ENCODE measurements around the gene CYP3A5.

CYP3A5 gene

GRCh38 chr7:99629643-99630042 is 50.2 kb downstream of the CYP3A5 start:
- Histone ChIP-seq H3K4me1 (ENCODE audit: control insufficient read depth, insufficient read depth, low read length) (peaks cover 11% of the 10 kb centered on the region), H3K27me3 (ENCODE audit: control insufficient read depth, insufficient read depth, low read length) (no peaks in the 10 kb centered on the region), H3K9me3 (ENCODE audit: control insufficient read depth, insufficient read depth, low read length) (no peaks in the 10 kb centered on the region), H3K36me3 (ENCODE audit: control insufficient read depth, insufficient read depth, low read length) (peaks cover 29% of the 10 kb centered on the region), H3K9ac (ENCODE audit: low read depth, low read length) (no peak overlapping the region), H3K4me3 (ENCODE audit: low read depth, low read length) (no peak overlapping the region)

GRCh38 chr7:99628471-99629465 is 51.0 kb downstream of the CYP3A5 start:
- Histone ChIP-seq H3K9ac (ENCODE audit: low read depth, low read length) (no peak overlapping the region), H3K36me3 (ENCODE audit: control insufficient read depth, insufficient read depth, low read length) (peaks cover 38% of the 10 kb centered on the region)

GRCh38 chr7:99627513-99627912 is 52.3 kb downstream of the CYP3A5 start:
- Histone ChIP-seq H3K9ac (ENCODE audit: low read depth, low read length) (no peak overlapping the region), H3K4me1 (ENCODE audit: control insufficient read depth, insufficient read depth, low read length) (peaks cover 11% of the 10 kb centered on the region), H3K4me3 (ENCODE audit: low read depth, low read length) (no peak overlapping the region), H3K27me3 (ENCODE audit: control insufficient read depth, insufficient read depth, low read length) (no peaks in the 10 kb centered on the region), H3K9me3 (ENCODE audit: control insufficient read depth, insufficient read depth, low read length) (no peaks in the 10 kb centered on the region), H3K36me3 (ENCODE audit: control insufficient read depth, insufficient read depth, low read length) (peaks cover 47% of the 10 kb centered on the region)

More at GRCh38 chr7:99628471-99629465, 51.0 kb downstream of the CYP3A5 start:
- Histone ChIP-seq H3K27me3 (ENCODE audit: control insufficient read depth, insufficient read depth, low read length) (no peaks in the 10 kb centered on the region), H3K4me3 (ENCODE audit: low read depth, low read length) (no peak overlapping the region), H3K9me3 (ENCODE audit: control insufficient read depth, insufficient read depth, low read length) (no peaks in the 10 kb centered on the region), H3K4me1 (ENCODE audit: control insufficient read depth, insufficient read depth, low read length) (peaks cover 11% of the 10 kb centered on the region)

GRCh38 chr7:99626661-99627060 is 53.1 kb downstream of the CYP3A5 start:
- Histone ChIP-seq H3K9ac (ENCODE audit: low read depth, low read length) (no peak overlapping the region), H3K9me3 (ENCODE audit: control insufficient read depth, insufficient read depth, low read length) (no peaks in the 10 kb centered on the region), H3K27me3 (ENCODE audit: control insufficient read depth, insufficient read depth, low read length) (no peaks in the 10 kb centered on the region), H3K4me1 (ENCODE audit: control insufficient read depth, insufficient read depth, low read length) (peaks cover 11% of the 10 kb centered on the region), H3K4me3 (ENCODE audit: low read depth, low read length) (no peak overlapping the region), H3K36me3 (ENCODE audit: control insufficient read depth, insufficient read depth, low read length) (peaks cover 53% of the 10 kb centered on the region)

GRCh38 chr7:99625961-99626360 is 53.8 kb downstream of the CYP3A5 start:
- no peaks in the 10 kb centered on the region for H3K27me3 ChIP-seq (ENCODE audit: control insufficient read depth, insufficient read depth, low read length)
- H3K4me3 ChIP-seq (ENCODE audit: low read depth, low read length) = no peak overlapping the region
- no peak overlapping the region for H3K9ac ChIP-seq (ENCODE audit: low read depth, low read length)
- H3K9me3 ChIP-seq (ENCODE audit: control insufficient read depth, insufficient read depth, low read length) = no peaks in the 10 kb centered on the region
- peaks cover 58% of the 10 kb centered on the region for H3K36me3 ChIP-seq (ENCODE audit: control insufficient read depth, insufficient read depth, low read length)
- H3K4me1 ChIP-seq (ENCODE audit: control insufficient read depth, insufficient read depth, low read length) = peaks cover 4% of the 10 kb centered on the region

GRCh38 chr7:99625321-99625720 is 54.5 kb downstream of the CYP3A5 start:
- Histone ChIP-seq H3K4me3 (ENCODE audit: low read depth, low read length) (no peak overlapping the region), H3K4me1 (ENCODE audit: control insufficient read depth, insufficient read depth, low read length) (peaks cover 4% of the 10 kb centered on the region), H3K9ac (ENCODE audit: low read depth, low read length) (no peak overlapping the region), H3K27me3 (ENCODE audit: control insufficient read depth, insufficient read depth, low read length) (no peaks in the 10 kb centered on the region), H3K9me3 (ENCODE audit: control insufficient read depth, insufficient read depth, low read length) (no peaks in the 10 kb centered on the region), H3K36me3 (ENCODE audit: control insufficient read depth, insufficient read depth, low read length) (peaks cover 62% of the 10 kb centered on the region)

DNA sequence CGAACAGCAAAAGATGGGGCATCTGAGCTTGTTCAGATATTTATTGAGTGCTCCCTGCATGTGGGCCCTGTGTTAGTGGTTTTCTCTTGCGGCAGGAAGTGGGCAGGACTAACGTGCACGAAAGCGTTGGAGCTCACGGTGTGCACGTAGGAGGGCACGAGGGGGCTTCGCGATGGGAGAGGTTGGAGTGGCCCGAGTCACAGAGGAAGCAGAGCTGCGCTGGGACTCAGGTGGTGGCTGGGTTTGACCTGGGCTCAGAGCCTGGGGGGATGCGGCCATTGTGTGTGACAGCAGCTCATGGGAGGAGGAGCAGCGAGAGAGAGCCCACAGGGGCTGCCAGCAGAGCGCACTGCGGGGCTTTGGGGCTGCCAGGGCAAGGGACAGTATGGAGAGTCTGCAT is 55.3 kb downstream of the CYP3A5 start:
- Histone ChIP-seq H3K4me1 (ENCODE audit: control insufficient read depth, insufficient read depth, low read length) (peaks cover 4% of the 10 kb centered on the region), H3K27me3 (ENCODE audit: control insufficient read depth, insufficient read depth, low read length) (no peaks in the 10 kb centered on the region), H3K36me3 (ENCODE audit: control insufficient read depth, insufficient read depth, low read length) (peaks cover 62% of the 10 kb centered on the region)

GRCh38 chr7:99623702-99624447 is 55.9 kb downstream of the CYP3A5 start:
- H3K9me3 ChIP-seq (ENCODE audit: control insufficient read depth, insufficient read depth, low read length) = no peaks in the 10 kb centered on the region
- H3K9ac ChIP-seq (ENCODE audit: low read depth, low read length) = no peak overlapping the region
- no peak overlapping the region for H3K4me3 ChIP-seq (ENCODE audit: low read depth, low read length)
- H3K36me3 ChIP-seq (ENCODE audit: control insufficient read depth, insufficient read depth, low read length) = peaks cover 65% of the 10 kb centered on the region
- H3K27me3 ChIP-seq (ENCODE audit: control insufficient read depth, insufficient read depth, low read length) = no peaks in the 10 kb centered on the region
- H3K4me1 ChIP-seq (ENCODE audit: control insufficient read depth, insufficient read depth, low read length) = peaks cover 4% of the 10 kb centered on the region

More for the DNA sequence above, 55.3 kb downstream of the CYP3A5 start:
- H3K4me3 ChIP-seq (ENCODE audit: low read depth, low read length) = no peak overlapping the region
- H3K9ac ChIP-seq (ENCODE audit: low read depth, low read length) = no peak overlapping the region
- H3K9me3 ChIP-seq (ENCODE audit: control insufficient read depth, insufficient read depth, low read length) = no peaks in the 10 kb centered on the region

DNA sequence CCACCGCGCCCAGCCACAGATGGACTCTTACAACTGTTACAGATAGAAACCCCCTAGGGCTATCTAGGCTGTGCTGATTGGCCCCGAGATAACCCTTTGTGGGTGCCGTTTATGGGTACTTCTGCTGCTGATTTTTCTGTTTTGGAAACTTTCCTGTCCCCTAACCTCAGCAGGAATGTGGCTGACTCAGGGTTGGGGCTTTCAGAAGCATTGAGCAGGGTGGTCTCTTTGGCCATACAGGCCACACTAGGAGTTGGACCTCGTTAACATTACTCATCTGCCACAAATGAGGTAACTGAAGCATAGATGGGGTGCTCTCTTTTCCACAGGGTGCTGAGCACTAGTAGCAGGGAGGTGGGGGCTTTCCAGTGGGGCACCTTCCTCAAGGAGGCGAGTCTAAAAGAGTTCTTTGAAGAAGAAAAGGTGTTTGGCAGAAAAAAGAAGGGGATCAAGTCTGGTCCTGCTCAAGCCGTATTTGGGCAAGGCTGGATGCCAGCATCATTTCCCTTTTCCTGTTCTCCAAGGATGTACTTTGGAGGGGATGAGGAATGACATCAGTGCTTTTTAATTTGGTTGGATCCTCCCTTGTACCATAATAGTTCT is 56.6 kb downstream of the CYP3A5 start:
- Histone ChIP-seq H3K9me3 (ENCODE audit: control insufficient read depth, insufficient read depth, low read length) (no peaks in the 10 kb centered on the region), H3K4me3 (ENCODE audit: low read depth, low read length) (no peak overlapping the region), H3K9ac (ENCODE audit: low read depth, low read length) (no peak overlapping the region), H3K27me3 (ENCODE audit: control insufficient read depth, insufficient read depth, low read length) (no peaks in the 10 kb centered on the region), H3K4me1 (ENCODE audit: control insufficient read depth, insufficient read depth, low read length) (no peaks in the 10 kb centered on the region), H3K36me3 (ENCODE audit: control insufficient read depth, insufficient read depth, low read length) (peaks cover 70% of the 10 kb centered on the region)

- Histone ChIP-seq H3K4me1 (ENCODE audit: control insufficient read depth, insufficient read depth, low read length) (no peaks in the 10 kb centered on the region), H3K36me3 (ENCODE audit: control insufficient read depth, insufficient read depth, low read length) (peaks cover 70% of the 10 kb centered on the region), H3K9me3 (ENCODE audit: control insufficient read depth, insufficient read depth, low read length) (no peaks in the 10 kb centered on the region), H3K27me3 (ENCODE audit: control insufficient read depth, insufficient read depth, low read length) (no peaks in the 10 kb centered on the region), H3K4me3 (ENCODE audit: low read depth, low read length) (no peak overlapping the region), H3K9ac (ENCODE audit: low read depth, low read length) (no peak overlapping the region)
Measured at GRCh38 chr7:99622596-99622995, 57.2 kb downstream of the CYP3A5 start.

DNA sequence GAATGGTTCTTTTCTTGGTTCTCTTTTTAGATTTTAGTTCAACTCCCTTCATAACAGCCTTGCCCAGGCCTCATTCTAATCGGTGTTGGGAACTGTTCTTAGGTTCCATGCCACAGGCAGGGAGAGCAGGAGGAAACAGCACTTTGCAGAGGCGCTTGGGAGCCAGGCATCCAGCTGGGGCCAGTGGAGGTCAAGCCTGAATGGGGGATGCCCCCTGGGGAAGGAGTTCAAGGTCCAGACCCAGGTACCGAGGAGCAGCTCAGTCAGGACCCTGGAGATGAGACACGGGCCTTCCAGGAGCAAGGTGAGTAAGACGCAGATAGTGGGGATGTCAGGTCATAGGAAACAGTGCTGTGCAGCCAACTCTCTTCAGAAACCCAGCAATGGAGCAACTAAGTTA is 58.5 kb downstream of the CYP3A5 start:
- Histone ChIP-seq H3K9ac (ENCODE audit: low read depth, low read length) (no peak overlapping the region), H3K36me3 (ENCODE audit: control insufficient read depth, insufficient read depth, low read length) (peaks cover 65% of the 10 kb centered on the region), H3K4me1 (ENCODE audit: control insufficient read depth, insufficient read depth, low read length) (no peaks in the 10 kb centered on the region), H3K4me3 (ENCODE audit: low read depth, low read length) (no peak overlapping the region), H3K27me3 (ENCODE audit: control insufficient read depth, insufficient read depth, low read length) (no peaks in the 10 kb centered on the region), H3K9me3 (ENCODE audit: control insufficient read depth, insufficient read depth, low read length) (no peaks in the 10 kb centered on the region)

All from iPS-15b (cell line).